Adrenal gland (tissue), 5 donors: ENCODE measurements around the gene BCL2.

Experiments
- POLR2A ChIP-seq, 2 donors: fragments of 450-650 bp; IDR thresholded peaks; one replicate each; pipeline ENCODE4 v1.6.1; 2017; ENCODE audit warnings: antibody characterized with exemption in 2 of 2, mild to moderate bottlenecking in 2 of 2, moderate library complexity in 1 of 2
- TF ChIP-seq, protein P1 (sequence below), 6 experiments: fragments of 450-650 bp in 4 of 6; fragments of 200-600 bp in 2 of 6; sonication (generic) in 1 of 6; IDR thresholded peaks; 1 replicate in 5 of 6; 2 replicates in 1 of 6; pipeline versions ENCODE4 v1.5.1 to v1.8.0; 2016 to 2021; ENCODE audit warnings: antibody characterized with exemption in 6 of 6, mild to moderate bottlenecking in 2 of 6, moderate library complexity in 1 of 6
- donor health status: DM: no; HTN: no; CAD: no.

DNA sequence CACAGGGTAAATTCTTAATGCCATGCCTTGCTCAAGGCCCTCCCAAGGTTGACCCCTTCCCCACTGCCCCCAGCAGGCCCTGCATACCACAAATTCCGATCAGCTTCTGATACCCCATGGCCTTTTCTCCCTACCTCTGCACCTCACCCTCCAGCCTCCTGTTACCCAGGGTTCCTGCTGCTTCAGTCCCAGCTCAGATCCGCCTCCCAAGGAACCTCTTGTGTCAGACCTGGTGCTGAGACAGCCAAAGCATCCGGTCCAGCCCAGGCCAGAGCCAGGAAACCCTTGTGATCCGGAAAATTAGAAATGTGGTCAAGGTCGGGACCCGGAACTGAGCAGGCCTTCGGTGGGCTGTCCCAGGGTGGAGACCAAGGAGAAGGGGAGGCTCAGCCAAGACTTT, 231.3 kb downstream of the BCL2 start:
- TF ChIP-seq, protein P1, sequence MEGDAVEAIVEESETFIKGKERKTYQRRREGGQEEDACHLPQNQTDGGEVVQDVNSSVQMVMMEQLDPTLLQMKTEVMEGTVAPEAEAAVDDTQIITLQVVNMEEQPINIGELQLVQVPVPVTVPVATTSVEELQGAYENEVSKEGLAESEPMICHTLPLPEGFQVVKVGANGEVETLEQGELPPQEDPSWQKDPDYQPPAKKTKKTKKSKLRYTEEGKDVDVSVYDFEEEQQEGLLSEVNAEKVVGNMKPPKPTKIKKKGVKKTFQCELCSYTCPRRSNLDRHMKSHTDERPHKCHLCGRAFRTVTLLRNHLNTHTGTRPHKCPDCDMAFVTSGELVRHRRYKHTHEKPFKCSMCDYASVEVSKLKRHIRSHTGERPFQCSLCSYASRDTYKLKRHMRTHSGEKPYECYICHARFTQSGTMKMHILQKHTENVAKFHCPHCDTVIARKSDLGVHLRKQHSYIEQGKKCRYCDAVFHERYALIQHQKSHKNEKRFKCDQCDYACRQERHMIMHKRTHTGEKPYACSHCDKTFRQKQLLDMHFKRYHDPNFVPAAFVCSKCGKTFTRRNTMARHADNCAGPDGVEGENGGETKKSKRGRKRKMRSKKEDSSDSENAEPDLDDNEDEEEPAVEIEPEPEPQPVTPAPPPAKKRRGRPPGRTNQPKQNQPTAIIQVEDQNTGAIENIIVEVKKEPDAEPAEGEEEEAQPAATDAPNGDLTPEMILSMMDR (IDR thresholded peaks at IDR 0.05), result no peak
- no peak for TF ChIP-seq POLR2A (IDR thresholded peaks at IDR 0.05)
